K562 (cell line): Measurements from ENCODE around the gene HEPACAM2. TPM values are rescaled to one million over a fixed set of nuclear protein-coding genes. Genes with fewer than 3 reads are reported as not detected.
A peak's percentile ranks its signal among the peaks of the same experiment; 100 is the strongest.

ENCODE experiments used
- ATF7 ChIP-seq: fragments of 450-650 bp; IDR thresholded peaks from 2 replicates; pipeline ENCODE4 v1.7.1; 2014; ENCODE audit warnings: mild to moderate bottlenecking, moderate library complexity
- CHCHD3 ChIP-seq: fragments of 250-450 bp; sonication (Bioruptor Pico); IDR thresholded peaks from 2 replicates; pipeline ENCODE4 v2.1.2; 2022; ENCODE audit warnings: mild to moderate bottlenecking
- DPF2 ChIP-seq: fragments of 450-650 bp; IDR thresholded peaks from 2 replicates; pipeline ENCODE4 v1.6.1; 2016
- ELF1 ChIP-seq: fragments of 200-800 bp; sonication (Bioruptor generic); IDR thresholded peaks from 2 replicates; pipeline ENCODE4 v1.6.1; 2016; ENCODE audit warnings: missing genetic modification characterization, missing compliant biosample characterization
- EP300 ChIP-seq: IDR thresholded peaks from 2 replicates; pipeline ENCODE4 v1.6.1; 2012; ENCODE audit warnings: low read length, improper control_type of control experiment
- EP400 ChIP-seq: fragments of 450-650 bp; IDR thresholded peaks from 2 replicates; pipeline ENCODE4 v1.6.1; 2017; ENCODE audit warnings: antibody characterized with exemption, mild to moderate bottlenecking, moderate library complexity
- FOXK2 ChIP-seq, 2 experiments: fragments of 450-650 bp; IDR thresholded peaks in 1 of 2; conservative IDR thresholded peaks in 1 of 2; 2 replicates each; pipeline ENCODE4 v1.6.1; 2016; ENCODE audit warnings: low read depth in 2 of 2, mild to moderate bottlenecking in 1 of 2
- GATAD2B ChIP-seq: fragments of 450-650 bp; IDR thresholded peaks from 2 replicates; pipeline ENCODE4 v1.6.1; 2017; ENCODE audit warnings: mild to moderate bottlenecking, borderline replicate concordance
- ID3 ChIP-seq, 2 experiments: fragments of 250-450 bp in 1 of 2; fragments of 450-650 bp in 1 of 2; sonication (Bioruptor Pico) in 1 of 2; IDR thresholded peaks; 2 replicates each; pipeline versions ENCODE4 v1.6.1 to v1.8.0; 2016 to 2021; ENCODE audit warnings: mild to moderate bottlenecking in 2 of 2, moderate library complexity in 2 of 2, missing compliant biosample characterization in 1 of 2, missing genetic modification characterization in 1 of 2
- KDM2B ChIP-seq: fragments of 250-450 bp; sonication (Bioruptor Pico); IDR thresholded peaks from 2 replicates; pipeline ENCODE4 v1.8.0; 2021; ENCODE audit warnings: mild to moderate bottlenecking, moderate library complexity
- KLF16 ChIP-seq: IDR thresholded peaks from 2 replicates; pipeline ENCODE4 v1.6.1; 2016; ENCODE audit warnings: antibody characterized with exemption
- MAFF ChIP-seq: IDR thresholded peaks from 2 replicates; pipeline ENCODE4 v1.6.1; 2012; ENCODE audit warnings: low read length, improper control_type of control experiment
- MAFG ChIP-seq: fragments of 450-650 bp; conservative IDR thresholded peaks from 2 replicates; pipeline ENCODE4 v1.6.1; 2016; ENCODE audit warnings: missing genetic modification characterization, missing compliant biosample characterization
- MAZ ChIP-seq, 2 experiments: fragments of 450-650 bp in 1 of 2; sonication (generic) in 1 of 2; formaldehyde crosslinking; IDR thresholded peaks in 1 of 2; conservative IDR thresholded peaks in 1 of 2; 2 replicates each; pipeline versions ENCODE4 v1.4.0 to v1.5.0; 2020; ENCODE audit warnings: mild to moderate bottlenecking in 1 of 2, missing genetic modification reagents in 1 of 2
- NCOA6 ChIP-seq: fragments of 450-650 bp; IDR thresholded peaks from 2 replicates; pipeline ENCODE4 v1.6.1; 2017; ENCODE audit warnings: mild to moderate bottlenecking
- NFIX ChIP-seq: fragments of 250-450 bp; sonication (Bioruptor Pico); IDR thresholded peaks from 2 replicates; pipeline ENCODE4 v1.4.0; 2020; ENCODE audit warnings: low read depth, mild to moderate bottlenecking, moderate library complexity
- PML ChIP-seq: IDR thresholded peaks from 2 replicates; pipeline ENCODE4 v1.6.1; 2012; ENCODE audit warnings: low read length, inconsistent platforms
- PTTG1 ChIP-seq: fragments of 450-650 bp; IDR thresholded peaks from 2 replicates; pipeline ENCODE4 v1.6.1; 2016; ENCODE audit warnings: low read depth, mild to moderate bottlenecking, missing genetic modification characterization, missing compliant biosample characterization
- RBBP5 ChIP-seq: fragments of 200-600 bp; sonication (generic); IDR thresholded peaks from 2 replicates; pipeline ENCODE4 v1.6.1; 2012; ENCODE audit warnings: borderline replicate concordance, mild to moderate bottlenecking, low read length, control low read depth, inconsistent platforms; ENCODE audit not compliant: insufficient read depth, poor library complexity, severe bottlenecking
- RBM15 ChIP-seq: fragments of 200-400 bp; formaldehyde crosslinking; IDR thresholded peaks from 2 replicates; pipeline ENCODE4 v1.6.1; 2018; ENCODE audit warnings: mild to moderate bottlenecking, low read length, moderate library complexity; ENCODE audit not compliant: insufficient read depth
- SAP30 ChIP-seq: fragments of 200-600 bp; sonication (generic); IDR thresholded peaks from 2 replicates; pipeline ENCODE4 v1.6.1; 2012; ENCODE audit warnings: borderline replicate concordance, low read depth, mild to moderate bottlenecking, moderate library complexity, low read length, control low read depth, inconsistent platforms; ENCODE audit not compliant: insufficient read depth, poor library complexity, severe bottlenecking
- TBP ChIP-seq: optimal IDR thresholded peaks from 2 replicates; pipeline ENCODE3; 2011; ENCODE audit warnings: low read depth, low read length, improper control_type of control experiment
- ZNF124 ChIP-seq: sonication (generic); formaldehyde crosslinking; IDR thresholded peaks from 2 replicates; pipeline ENCODE4 v1.8.1; 2022; ENCODE audit warnings: missing genetic modification reagents
- ZNF263 ChIP-seq: sonication (generic); formaldehyde crosslinking; IDR thresholded peaks from 2 replicates; pipeline ENCODE4 v1.8.0; 2022; ENCODE audit warnings: mild to moderate bottlenecking, missing genetic modification reagents, borderline replicate concordance
- ZNF408 ChIP-seq: fragments of 250-450 bp; sonication (Bioruptor Pico); IDR thresholded peaks from 2 replicates; pipeline ENCODE4 v1.4.0; 2020; ENCODE audit warnings: low read depth, mild to moderate bottlenecking, moderate library complexity
- ZNF551 ChIP-seq: fragments of 250-450 bp; sonication (Bioruptor Pico); IDR thresholded peaks from 2 replicates; pipeline ENCODE4 v1.5.0; 2021; ENCODE audit warnings: mild to moderate bottlenecking, moderate library complexity
- ZNF695 ChIP-seq: fragments of 450-650 bp; formaldehyde crosslinking; IDR thresholded peaks from 2 replicates; pipeline ENCODE4 v1.4.0; 2020; ENCODE audit warnings: mild to moderate bottlenecking, moderate library complexity
- ZNF76 ChIP-seq: fragments of 250-450 bp; sonication (Bioruptor Pico); IDR thresholded peaks from 2 replicates; pipeline ENCODE4 v1.4.0; 2020; ENCODE audit warnings: mild to moderate bottlenecking, moderate library complexity, borderline replicate concordance
- ZNF764 ChIP-seq: fragments of 250-450 bp; sonication (Bioruptor Pico); IDR thresholded peaks from 2 replicates; pipeline ENCODE4 v1.4.0; 2020; ENCODE audit warnings: low read depth, mild to moderate bottlenecking, moderate library complexity
- polyA plus RNA-seq, 8 experiments: library from polyadenylated mRNA; depleted of rRNA in 4 of 8; stranded (reverse) in 5 of 8; unstranded in 3 of 8; fragments of >200 nt; fragmentation: Nextera tagmentation in 2 of 8; fragmentation: Illumina TruSeq in 1 of 8; extraction: Ambion mirVana in 2 of 8; extraction: Trizol in 1 of 8; gene quantifications; 2 replicates each; pipeline versions ENCODE4 v1.2.1 to v1.2.3, GENCODE V29; 2011 to 2014; ENCODE audit warnings: inconsistent platforms in 1 of 8, missing spikeins in 1 of 8
- total RNA-seq, 7 experiments: library from RNA; depleted of rRNA in 6 of 7; stranded (reverse); fragments of >200 nt in 6 of 7; fragmentation: Illumina TruSeq in 2 of 7; extraction: Trizol in 2 of 7; gene quantifications; 2 replicates each; pipeline versions ENCODE4 v1.2.1 to v1.2.3, GENCODE V29; 2011 to 2021; ENCODE audit warnings: low replicate concordance in 1 of 7
- TF ChIP-seq, protein P1 (sequence below): sonication (generic); formaldehyde crosslinking; IDR thresholded peaks from 2 replicates; pipeline ENCODE4 v1.5.0; 2020; ENCODE audit warnings: missing genetic modification reagents

HEPACAM2 gene
- total and polyA plus RNA-seq, 9 of the 15 experiments (the other 6 are each of a cell fraction or from before 2014, with no cell fraction given) = 2.0 to 6.5 (median 3.9) TPM

DNA sequence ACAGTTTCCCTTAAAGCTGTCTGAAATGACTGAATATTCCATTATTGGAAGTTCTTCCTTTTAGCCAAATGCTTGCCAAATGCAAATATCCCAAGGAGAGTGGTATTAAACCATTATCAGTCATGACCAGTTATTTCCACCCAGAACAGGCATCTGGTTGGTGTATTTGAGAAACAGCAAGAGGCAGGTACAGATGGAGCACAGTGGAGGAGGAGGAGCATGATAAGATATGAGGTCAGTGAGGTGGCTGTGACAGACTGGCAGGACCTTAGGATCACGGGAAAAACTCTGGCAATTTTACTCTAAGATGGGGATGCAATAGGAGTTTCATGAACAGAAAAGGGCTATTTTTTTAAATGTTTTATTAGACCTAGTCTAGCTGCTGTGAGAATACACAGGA, 6.4 kb downstream of the HEPACAM2 start (continued):
- TF ChIP-seq, protein P1, sequence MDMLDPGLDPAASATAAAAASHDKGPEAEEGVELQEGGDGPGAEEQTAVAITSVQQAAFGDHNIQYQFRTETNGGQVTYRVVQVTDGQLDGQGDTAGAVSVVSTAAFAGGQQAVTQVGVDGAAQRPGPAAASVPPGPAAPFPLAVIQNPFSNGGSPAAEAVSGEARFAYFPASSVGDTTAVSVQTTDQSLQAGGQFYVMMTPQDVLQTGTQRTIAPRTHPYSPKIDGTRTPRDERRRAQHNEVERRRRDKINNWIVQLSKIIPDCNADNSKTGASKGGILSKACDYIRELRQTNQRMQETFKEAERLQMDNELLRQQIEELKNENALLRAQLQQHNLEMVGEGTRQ (CRISPR knock-in tag) = no peak
- TF ChIP-seq ATF7 = peak; percentile 27; the same call in 1 of the 2 replicates
- TF ChIP-seq PML = peak; percentile 14; the same call in 1 of the 2 replicates
- TF ChIP-seq KLF16 = 0 out of 2 replicates have a peak, but pooled peaks have one; percentile 2
- no peak for TF ChIP-seq ZNF695 (CRISPR knock-in tag)
- TF ChIP-seq ZNF263 = peak; percentile 92
- TF ChIP-seq ZNF551 = no peak
- TF ChIP-seq ZNF764 (CRISPR knock-in tag) = no peak
- no peak for TF ChIP-seq MAZ (CRISPR knock-in tag; conservative IDR thresholded peaks at IDR 0.05 in 1 of 2, IDR thresholded peaks at IDR 0.05 in 1 of 2)
- no peak for TF ChIP-seq ELF1 (tag)
- no peak for TF ChIP-seq ZNF76
- TF ChIP-seq FOXK2 (conservative IDR thresholded peaks at IDR 0.05 in 1 of 2, IDR thresholded peaks at IDR 0.05 in 1 of 2; ENCODE audit: low read depth in 2 of 2) = 0 out of 4 replicates have a peak, but pooled peaks of 1 of the 2 experiments have one; percentile 13
- TF ChIP-seq KDM2B (CRISPR knock-in tag) = no peak
- 0 out of 2 replicates have a peak, but pooled peaks have one; percentile 37 for TF ChIP-seq DPF2
- TF ChIP-seq RBBP5 = peak; percentile 22
- no peak for TF ChIP-seq ID3 (CRISPR knock-in tag; IDR thresholded peaks at IDR 0.05)
- TF ChIP-seq ID3 (tag; IDR thresholded peaks at IDR 0.05) = 0 out of 2 replicates have a peak, but pooled peaks have one; percentile 22
- no peak for TF ChIP-seq ZNF408 (CRISPR knock-in tag)
- no peak for TF ChIP-seq CHCHD3
- no peak for TF ChIP-seq SAP30
- no peak for TF ChIP-seq NCOA6
- TF ChIP-seq PTTG1 = no peak
- TF ChIP-seq RBM15 = no peak
- TF ChIP-seq ZNF124 (CRISPR knock-in tag) = no peak
- no peak for TF ChIP-seq NFIX (CRISPR knock-in tag)
- 0 out of 2 replicates have a peak, but pooled peaks have one; percentile 2 for TF ChIP-seq EP300
- TF ChIP-seq TBP = peak; percentile 52
- no peak for TF ChIP-seq GATAD2B
- no peak for TF ChIP-seq MAFG
- TF ChIP-seq MAFF = no peak
- TF ChIP-seq EP400 = no peak
